D721Med (cell line): Measurements from ENCODE around the gene SERPIND1.

Experiments
- DNase-seq: peaks from one replicate; pipeline ENCODE4 v3.0.0; 2011; ENCODE audit warnings: low spot score; ENCODE audit not compliant: insufficient read length
- FAIRE-seq: peaks from 2 replicates; lab custom pipeline; 2011; peaks lifted over from hg19 to GRCh38; lab: Jason Lieb, UNC
- CTCF ChIP-seq: IDR thresholded peaks from 2 replicates; pipeline ENCODE4 v1.5.1; 2012; ENCODE audit warnings: mild to moderate bottlenecking, control low read depth; ENCODE audit not compliant: insufficient read depth; ENCODE audit errors: missing control alignments

The SERPIND1 gene

GRCh38 chr22:20738394-20739089, 35.4 kb upstream of the SERPIND1 start:
- TF ChIP-seq CTCF = no peak
- DNase-seq = no peak
- no peak for FAIRE-seq

- no peak for FAIRE-seq
- no peak for DNase-seq
- no peak for TF ChIP-seq CTCF
Measured at GRCh38 chr22:20740222-20740951, 33.5 kb upstream of the SERPIND1 start.

GRCh38 chr22:20741008-20741633, 32.8 kb upstream of the SERPIND1 start:
- no peak for TF ChIP-seq CTCF
- FAIRE-seq (no peak), DNase-seq (no peak)

- peak; percentile 63 for DNase-seq
- FAIRE-seq = no peak
- TF ChIP-seq CTCF = peak; percentile 60
Measured at GRCh38 chr22:20741634-20742581, 32.0 kb upstream of the SERPIND1 start.

GRCh38 chr22:20742764-20743163, 31.1 kb upstream of the SERPIND1 start:
- FAIRE-seq = no peak
- DNase-seq = no peak
- no peak for TF ChIP-seq CTCF

GRCh38 chr22:20744456-20744855, 29.5 kb upstream of the SERPIND1 start:
- no peak for TF ChIP-seq CTCF
- DNase-seq = no peak
- no peak for FAIRE-seq
